CD14-positive monocyte (primary cell): Measurements from ENCODE around the gene KRT7. TPM values are rescaled to one million over a fixed set of nuclear protein-coding genes. Genes with fewer than 3 reads are reported as not detected.
A peak's percentile ranks its signal among the peaks of the same experiment; 100 is the strongest.

ENCODE experiments used
- DNase-seq, 3 donors: peaks; one replicate each; pipeline ENCODE4 v3.0.0-alpha.2; 2011 to 2022
- H2AFZ ChIP-seq: 2 replicates; pipeline ENCODE4 v1.6.0; 2012; ENCODE audit warnings: mild to moderate bottlenecking, low read depth, low read length, inconsistent platforms; ENCODE audit not compliant: insufficient read depth, poor library complexity, severe bottlenecking
- H3K27ac ChIP-seq, 2 donors: 1 replicate in 1 of 2; 2 replicates in 1 of 2; pipeline ENCODE4 v1.5.1; 2012 to 2013; ENCODE audit warnings: low read length in 2 of 2, control low read depth in 1 of 2, inconsistent platforms in 1 of 2, low read depth in 1 of 2, mild to moderate bottlenecking in 1 of 2
- H3K27me3 ChIP-seq, 2 donors: one replicate each; pipeline versions ENCODE4 v1.6.0 to v1.6.1; 2011 to 2013; ENCODE audit warnings: low read length in 2 of 2; ENCODE audit not compliant: control insufficient read depth in 2 of 2, insufficient read depth in 2 of 2
- H3K36me3 ChIP-seq, 2 donors: replicated peaks in 1 of 2; 1 replicate in 1 of 2; 2 replicates in 1 of 2; pipeline versions ENCODE4 v1.5.1 to v1.6.1; 2012 to 2013; ENCODE audit warnings: low read length in 2 of 2, control low read depth in 1 of 2, inconsistent platforms in 1 of 2, mild to moderate bottlenecking in 1 of 2; ENCODE audit not compliant: insufficient read depth in 2 of 2, control insufficient read depth in 1 of 2
- H3K4me1 ChIP-seq, 2 donors: 1 replicate in 1 of 2; 2 replicates in 1 of 2; pipeline versions ENCODE4 v1.5.1 to v1.6.1; 2012 to 2013; ENCODE audit warnings: low read length in 2 of 2, control low read depth in 1 of 2, inconsistent platforms in 1 of 2, mild to moderate bottlenecking in 1 of 2, moderate library complexity in 1 of 2; ENCODE audit not compliant: insufficient read depth in 2 of 2, control insufficient read depth in 1 of 2
- H3K4me2 ChIP-seq: replicated peaks from 2 replicates; pipeline ENCODE3; 2012; ENCODE audit warnings: low read length, moderate library complexity, mild to moderate bottlenecking; ENCODE audit not compliant: poor library complexity, severe bottlenecking; ENCODE audit errors: extremely low read depth
- H3K4me3 ChIP-seq, 3 experiments: fragments of 200-600 bp in 1 of 3; sonication (generic) in 1 of 3; replicated peaks in 1 of 3; 1 replicate in 2 of 3; 2 replicates in 1 of 3; pipeline ENCODE4 v1.5.1; 2011 to 2013; ENCODE audit warnings: low read length in 3 of 3, mild to moderate bottlenecking in 3 of 3, control low read depth in 2 of 3, low read depth in 2 of 3, inconsistent platforms in 1 of 3, moderate library complexity in 1 of 3
- H3K79me2 ChIP-seq: 2 replicates; pipeline ENCODE4 v1.6.0; 2012; ENCODE audit warnings: mild to moderate bottlenecking, control low read depth, inconsistent platforms, low read length, moderate library complexity; ENCODE audit not compliant: insufficient read depth
- H3K9ac ChIP-seq: 2 replicates; pipeline ENCODE4 v1.6.0; 2017; ENCODE audit warnings: low read length, mild to moderate bottlenecking; ENCODE audit not compliant: insufficient read depth, poor library complexity, severe bottlenecking
- H3K9me3 ChIP-seq, 2 donors: replicated peaks in 1 of 2; 1 replicate in 1 of 2; 2 replicates in 1 of 2; pipeline versions ENCODE4 v1.5.1 to v1.6.1; 2012 to 2013; ENCODE audit warnings: low read length in 2 of 2, control low read depth in 1 of 2; ENCODE audit not compliant: control insufficient read depth in 1 of 2, insufficient read depth in 1 of 2
- H4K20me1 ChIP-seq: 2 replicates; pipeline ENCODE4 v1.6.0; 2012; ENCODE audit warnings: mild to moderate bottlenecking, low read length, control low read depth, moderate library complexity; ENCODE audit not compliant: insufficient read depth
- H3K27ac Mint-ChIP-seq, 7 donors: one replicate each; pipeline ENCODE4 v1.8.0; 2020; ENCODE audit warnings: mild to moderate bottlenecking in 7 of 7, mixed read lengths in 7 of 7, moderate library complexity in 6 of 7, inconsistent platforms in 2 of 7
- H3K27me3 Mint-ChIP-seq, 3 donors: one replicate each; pipeline ENCODE4 v1.8.0; 2021 to 2022; ENCODE audit warnings: low read depth in 3 of 3, mild to moderate bottlenecking in 3 of 3, mixed read lengths in 3 of 3, moderate library complexity in 3 of 3, inconsistent platforms in 1 of 3
- H3K36me3 Mint-ChIP-seq, 2 donors: one replicate each; pipeline ENCODE4 v1.8.0; 2020; ENCODE audit warnings: mixed read lengths in 2 of 2, inconsistent platforms in 1 of 2, mild to moderate bottlenecking in 1 of 2
- H3K4me1 Mint-ChIP-seq: one replicate; pipeline ENCODE4 v1.8.0; 2020; ENCODE audit warnings: mild to moderate bottlenecking, mixed read lengths
- H3K4me3 Mint-ChIP-seq, 2 donors: one replicate each; pipeline ENCODE4 v1.8.0; 2020; ENCODE audit warnings: mild to moderate bottlenecking in 2 of 2, mixed read lengths in 2 of 2, moderate library complexity in 1 of 2
- H3K9me3 Mint-ChIP-seq, 7 donors: one replicate each; pipeline ENCODE4 v1.8.0; 2020 to 2022; ENCODE audit warnings: mixed read lengths in 7 of 7, mild to moderate bottlenecking in 6 of 7, moderate library complexity in 6 of 7, inconsistent platforms in 2 of 7
- CTCF ChIP-seq: fragments of 200-600 bp; IDR thresholded peaks from one replicate; pipeline ENCODE4 v1.8.0; 2022; ENCODE audit warnings: antibody characterized with exemption, mild to moderate bottlenecking
- WGBS: methylation state at CpG from one replicate; pipeline ENCODE4 v1.1.5; 2013; ENCODE audit warnings: missing lambda C conversion rate; ENCODE audit not compliant: insufficient coverage; 5-methylcytosine and 5-hydroxymethylcytosine counted together
- intact Hi-C, 2 donors: fragments of 100-400 bp; cut with micrococcal nuclease; formaldehyde crosslinking; loops; one replicate each; pipeline versions ENCODE4 v1.15.0 to v1.15.1; 2023
- polyA plus RNA-seq, 3 donors: library from polyadenylated mRNA; depleted of rRNA in 1 of 3; unstranded in 2 of 3; stranded (reverse) in 1 of 3; fragments of 300-500 nt in 2 of 3; fragments of >200 nt in 1 of 3; fragmentation: Illumina TruSeq in 2 of 3; gene quantifications; 1 replicate in 2 of 3; 2 replicates in 1 of 3; pipeline ENCODE4 v1.2.3, GENCODE V29; 2012 to 2021

KRT7 gene
- polyA plus RNA-seq, 3 donors, result 1.3 to 2.7 TPM; not detected in 1

- Histone ChIP-seq H3K4me2 (no peak overlapping the region), H4K20me1 (no peaks in the 10 kb centered on the region), H2AFZ (no peak overlapping the region), H3K27ac (no peak overlapping the region), H3K9ac (no peak overlapping the region), H3K27me3 (no peaks in the 10 kb centered on the region), H3K79me2 (no peaks in the 10 kb centered on the region), H3K4me3 (no peak overlapping the region), H3K9me3 (no peaks in the 10 kb centered on the region), H3K36me3 (no peaks in the 10 kb centered on the region), H3K4me1 (peaks cover 48 to 78% of the 10 kb centered on the region in 2 donors)
- H3K27ac Mint-ChIP-seq, result peak overlapping the region in 2 of 7 donors; percentile 62 to 68
- peaks cover 0 to 2% (median 0%) of the 10 kb centered on the region in 7 donors for H3K9me3 Mint-ChIP-seq
- H3K36me3 Mint-ChIP-seq, result peaks cover 0 to 4% of the 10 kb centered on the region in 2 donors
- H3K4me1 Mint-ChIP-seq, result peaks cover 80% of the 10 kb centered on the region
- no peak for DNase-seq
- no peak for TF ChIP-seq CTCF
- H3K27me3 Mint-ChIP-seq, result peaks cover 0 to 4% (median 0%) of the 10 kb centered on the region in 3 donors
- intact Hi-C loops, result no loop called here
- H3K4me3 Mint-ChIP-seq, result no peak overlapping the region
- WGBS, result 96% methylated on average over 2 of the region's 2 CpGs
Observed at GRCh38 chr12:52207106-52207505, 25.9 kb upstream of the KRT7 start.

- peaks cover 0 to 4% of the 10 kb centered on the region in 2 donors for H3K36me3 Mint-ChIP-seq
- no peak overlapping the region for H2AFZ ChIP-seq
- H3K36me3 ChIP-seq, result no peaks in the 10 kb centered on the region
- TF ChIP-seq CTCF, result no peak
- intact Hi-C loops, result no loop called here
- no peaks in the 10 kb centered on the region for H3K79me2 ChIP-seq
- H4K20me1 ChIP-seq, result no peaks in the 10 kb centered on the region
- 68% methylated on average over 7 of the region's 10 CpGs for WGBS
- peaks cover 0 to 4% (median 0%) of the 10 kb centered on the region in 3 donors for H3K27me3 Mint-ChIP-seq
- no peak overlapping the region for H3K9ac ChIP-seq
- no peaks in the 10 kb centered on the region for H3K27me3 ChIP-seq
- peaks cover 78% of the 10 kb centered on the region for H3K4me1 Mint-ChIP-seq
- no peak overlapping the region for H3K27ac ChIP-seq
- H3K4me3 ChIP-seq, result no peak overlapping the region
- peaks cover 0 to 2% (median 0%) of the 10 kb centered on the region in 7 donors for H3K9me3 Mint-ChIP-seq
- DNase-seq, result peak; percentile 34 to 52 (median 47)
- H3K4me3 Mint-ChIP-seq, result peak overlapping the region in 1 of 2 donors; percentile 48
- H3K4me1 ChIP-seq, result peaks cover 41 to 75% of the 10 kb centered on the region in 2 donors
- peak overlapping the region in 3 of 7 donors; percentile 8 to 59 (median 35) for H3K27ac Mint-ChIP-seq
- no peak overlapping the region for H3K4me2 ChIP-seq
- no peaks in the 10 kb centered on the region for H3K9me3 ChIP-seq
Observed at GRCh38 chr12:52207895-52208294, 25.1 kb upstream of the KRT7 start.
